ENCODE results near the gene ATP6V1G1.

Gene ATP6V1G1

GRCh38 chr9:114612272-114612923 lies 24.8 kb downstream of the ATP6V1G1 start:
- DNase-seq (ENCODE audit: low spot score): no peak

- no peak for DNase-seq (ENCODE audit: low spot score)
Observed at GRCh38 chr9:114613087-114613486, 25.5 kb downstream of the ATP6V1G1 start.

GRCh38 chr9:114613919-114614318 lies 26.4 kb downstream of the ATP6V1G1 start:
- no peak for DNase-seq (ENCODE audit: low spot score)

- no peak for DNase-seq (ENCODE audit: low spot score)
Observed at GRCh38 chr9:114614373-114614772, 26.8 kb downstream of the ATP6V1G1 start.

GRCh38 chr9:114616684-114617520 lies 29.3 kb downstream of the ATP6V1G1 start:
- DNase-seq (ENCODE audit: low spot score): no peak

- DNase-seq (ENCODE audit: low spot score): no peak
Observed at GRCh38 chr9:114619191-114619761, 31.7 kb downstream of the ATP6V1G1 start.

- no peak for DNase-seq (ENCODE audit: low spot score)
Observed at GRCh38 chr9:114621561-114621960, 34.0 kb downstream of the ATP6V1G1 start.

- DNase-seq (ENCODE audit: low spot score): no peak
Observed at GRCh38 chr9:114621975-114622609, 34.5 kb downstream of the ATP6V1G1 start.

- no peak for DNase-seq (ENCODE audit: low spot score)
Observed at GRCh38 chr9:114624677-114625076, 37.1 kb downstream of the ATP6V1G1 start.

GRCh38 chr9:114626415-114627020 lies 38.9 kb downstream of the ATP6V1G1 start:
- no peak for DNase-seq (ENCODE audit: low spot score)

- no peak for DNase-seq (ENCODE audit: low spot score)
Observed at GRCh38 chr9:114627553-114627952, 40.0 kb downstream of the ATP6V1G1 start.

- no peak for DNase-seq (ENCODE audit: low spot score)
Observed at GRCh38 chr9:114629563-114630090, 42.1 kb downstream of the ATP6V1G1 start.

- DNase-seq (ENCODE audit: low spot score): no peak
Observed at GRCh38 chr9:114631166-114631565, 43.6 kb downstream of the ATP6V1G1 start.

GRCh38 chr9:114633438-114634089 lies 46.0 kb downstream of the ATP6V1G1 start:
- no peak for DNase-seq (ENCODE audit: low spot score)

- DNase-seq (ENCODE audit: low spot score): no peak
Observed at GRCh38 chr9:114634387-114634786, 46.8 kb downstream of the ATP6V1G1 start.

GRCh38 chr9:114638404-114638803 lies 50.8 kb downstream of the ATP6V1G1 start:
- DNase-seq (ENCODE audit: low spot score): no peak

GRCh38 chr9:114641967-114642366 lies 54.4 kb downstream of the ATP6V1G1 start:
- DNase-seq (ENCODE audit: low spot score): no peak

GRCh38 chr9:114643001-114643400 lies 55.4 kb downstream of the ATP6V1G1 start:
- DNase-seq (ENCODE audit: low spot score): no peak

- no peak for DNase-seq (ENCODE audit: low spot score)
Observed at GRCh38 chr9:114643896-114644295, 56.3 kb downstream of the ATP6V1G1 start.

Data from COLO829 (cell line).